Heart left ventricle (tissue), 13 donors: ENCODE measurements around the gene SYNPO2.

ENCODE experiments used
- POLR2A ChIP-seq, 2 donors: fragments of 450-650 bp; IDR thresholded peaks; one replicate each; pipeline ENCODE4 v1.6.1; 2017; ENCODE audit warnings: antibody characterized with exemption in 2 of 2, mild to moderate bottlenecking in 2 of 2, moderate library complexity in 2 of 2
- TF ChIP-seq, protein P1 (sequence below), 12 donors: fragments of 200-600 bp; sonication (generic) in 4 of 12; IDR thresholded peaks; one replicate each; pipeline versions ENCODE4 v1.5.0 to v1.8.0; 2018 to 2022; ENCODE audit warnings: antibody characterized with exemption in 12 of 12, mild to moderate bottlenecking in 5 of 12
- donor health status: ischemic (EF 13 %, LVEDD 7.1; RV severe dilation, severe dysfunction).
- donor health status: DM: no; HTN: yes; CAD: no.
- donor health status: DM: no; HTN: no; CAD: no.
- donor health status: ischemic (EF 25% LVEDD 6.9; RV normal size, moderate dysfunction).
- donor health status: ischemic (EF 25% LVEDD 5.7; RV mildly dilated, moderate dysfunction).
- donor health status: ischemic (EF 35%, LVEDD 5.7; RV mildly dilated, moderate dysfunction).
- donor health status: nonischemic (EF 11% LVEDD 7.7; RV severe dilation, severe dysfunction).
- donor health status: DM: yes; HTN: yes; CAD: no.
- donor health status: PGD.
- donor health status: ischemic (EF 29% LVEDD 5.4; RV normal size, mild dysfunction).
- donor health status: nonischemic (EF 23%, LVEDD 6.1; RV moderate dilation, normal function).

DNA sequence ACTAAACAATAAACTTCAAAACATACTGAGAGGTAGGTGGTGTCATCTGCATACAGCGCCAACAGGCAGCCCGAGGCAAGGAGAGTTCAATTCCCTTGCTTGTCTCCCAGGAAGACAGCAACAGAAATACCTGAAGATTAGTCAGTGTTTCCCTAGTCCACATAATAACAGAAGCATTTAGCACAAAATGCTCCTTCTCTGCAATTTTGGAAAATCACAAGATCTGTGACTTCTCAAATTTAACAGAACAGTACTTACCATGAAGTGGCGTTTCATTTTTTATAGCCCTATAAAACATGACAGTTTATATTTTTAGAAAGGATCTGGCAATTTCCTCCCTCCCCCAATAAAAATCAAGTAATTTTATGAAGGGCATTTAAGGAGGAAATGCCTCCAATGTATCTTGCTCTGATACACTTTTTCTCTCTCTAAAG is 179.9 kb downstream of the SYNPO2 start:
- TF ChIP-seq, protein P1, sequence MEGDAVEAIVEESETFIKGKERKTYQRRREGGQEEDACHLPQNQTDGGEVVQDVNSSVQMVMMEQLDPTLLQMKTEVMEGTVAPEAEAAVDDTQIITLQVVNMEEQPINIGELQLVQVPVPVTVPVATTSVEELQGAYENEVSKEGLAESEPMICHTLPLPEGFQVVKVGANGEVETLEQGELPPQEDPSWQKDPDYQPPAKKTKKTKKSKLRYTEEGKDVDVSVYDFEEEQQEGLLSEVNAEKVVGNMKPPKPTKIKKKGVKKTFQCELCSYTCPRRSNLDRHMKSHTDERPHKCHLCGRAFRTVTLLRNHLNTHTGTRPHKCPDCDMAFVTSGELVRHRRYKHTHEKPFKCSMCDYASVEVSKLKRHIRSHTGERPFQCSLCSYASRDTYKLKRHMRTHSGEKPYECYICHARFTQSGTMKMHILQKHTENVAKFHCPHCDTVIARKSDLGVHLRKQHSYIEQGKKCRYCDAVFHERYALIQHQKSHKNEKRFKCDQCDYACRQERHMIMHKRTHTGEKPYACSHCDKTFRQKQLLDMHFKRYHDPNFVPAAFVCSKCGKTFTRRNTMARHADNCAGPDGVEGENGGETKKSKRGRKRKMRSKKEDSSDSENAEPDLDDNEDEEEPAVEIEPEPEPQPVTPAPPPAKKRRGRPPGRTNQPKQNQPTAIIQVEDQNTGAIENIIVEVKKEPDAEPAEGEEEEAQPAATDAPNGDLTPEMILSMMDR (IDR thresholded peaks at IDR 0.05), result no peak
- TF ChIP-seq POLR2A (IDR thresholded peaks at IDR 0.05), result no peak
